ENCODE results near the gene SLC28A1. TPM values are rescaled to one million over a fixed set of nuclear protein-coding genes. Genes with fewer than 3 reads are reported as not detected.

The SLC28A1 gene
- polyA plus RNA-seq, 1 of the 3 experiments (the other 2 are of a cell fraction) = not detected

- 86% methylated on average over 2 of the region's 2 CpGs for WGBS (ENCODE audit: low lambda C conversion rate)
- Histone ChIP-seq H3K9me2 (no peaks in the 10 kb centered on the region), H2AFZ (ENCODE audit: low read depth) (no peak overlapping the region), H3K9ac (no peak overlapping the region), H3F3A (replicated peaks; ENCODE audit: insufficient read depth) (no peaks in the 10 kb centered on the region), H3K4me3 (ENCODE audit: low read depth in 2 of 2, low read length in 1 of 2) (no peak overlapping the region), H3K36me3 (replicated peaks in 1 of 2; ENCODE audit: control insufficient read depth in 1 of 2, insufficient read depth in 2 of 2, low read length in 1 of 2) (no peaks in the 10 kb centered on the region), H3K4me2 (no peak overlapping the region), H3K9me3 (no peaks in the 10 kb centered on the region), H3K27ac (ENCODE audit: low read depth in 2 of 2, low read length in 1 of 2) (peak overlapping the region in 1 of 2 experiments; percentile 18; a peak in 1 of 4 replicates), H3K4me1 (ENCODE audit: control insufficient read depth in 1 of 2, insufficient read depth in 2 of 2, low read depth in 1 of 2, low read length in 1 of 2) (peaks cover 0 to 15% of the 10 kb centered on the region in 2 experiments; a peak in 1 of 4 replicates), H3K27me3 (ENCODE audit: insufficient read depth) (no peaks in the 10 kb centered on the region), H3K79me2 (ENCODE audit: insufficient read depth) (no peaks in the 10 kb centered on the region), H4K20me1 (ENCODE audit: insufficient read depth) (no peaks in the 10 kb centered on the region)
- DNase-seq = no peak
- ChIA-PET POLR2A (no interaction called here), CTCF (interaction anchor here (1.2 to 1.3 kb wide), 2 partner anchors 23 to 303 kb away, joined by 3 read pairs; partner anchors contain the start of gene ZSCAN2)
- TF ChIP-seq EZH2phosphoT487 (IDR thresholded peaks at IDR 0.05; ENCODE audit: borderline replicate concordance, low read depth) (no peak), ZBTB33 (IDR thresholded peaks at IDR 0.05; ENCODE audit: borderline replicate concordance, low read depth) (no peak), FOXM1 (IDR thresholded peaks at IDR 0.05; ENCODE audit: low read depth) (no peak), MXI1 (IDR thresholded peaks at IDR 0.05; ENCODE audit: low read depth, low read length) (no peak), CHD2 (IDR thresholded peaks at IDR 0.05; ENCODE audit: low read length, partially characterized antibody) (no peak), RFX5 (IDR thresholded peaks at IDR 0.05; ENCODE audit: low read length) (no peak), PBX3 (IDR thresholded peaks at IDR 0.05) (no peak), IRF3 (IDR thresholded peaks at IDR 0.05; ENCODE audit: low read depth, low read length) (no peak), RXRA (IDR thresholded peaks at IDR 0.05; ENCODE audit: borderline replicate concordance, low read depth) (no peak), POLR2AphosphoS5 (IDR thresholded peaks at IDR 0.05; ENCODE audit: low read depth, low read length) (no peak), FOXJ3 (CRISPR knock-in tag; IDR thresholded peaks at IDR 0.05) (no peak), EP300 (IDR thresholded peaks at IDR 0.05; ENCODE audit: borderline replicate concordance in 1 of 2, low read depth in 1 of 2, low read length in 1 of 2) (no peak), NRF1 (IDR thresholded peaks at IDR 0.05; ENCODE audit: low read depth, low read length) (no peak), MAX (IDR thresholded peaks at IDR 0.05; ENCODE audit: low read depth) (no peak), USF1 (IDR thresholded peaks at IDR 0.05; ENCODE audit: borderline replicate concordance, low read depth) (no peak), ELF1 (IDR thresholded peaks at IDR 0.05) (no peak), RAD21 (IDR thresholded peaks at IDR 0.05; ENCODE audit: low read length) (no peak), YY1 (IDR thresholded peaks at IDR 0.05; ENCODE audit: low read depth) (no peak)
Observed at GRCh38 chr15:84904419-84904818, 20.0 kb downstream of the SLC28A1 start.

Measured in SK-N-SH (cell line).